Osteocyte (in vitro differentiated cells): Measurements from ENCODE around the gene SEZ6L. TPM values are rescaled to one million over a fixed set of nuclear protein-coding genes. Genes with fewer than 3 reads are reported as not detected.

Experiments
- DNase-seq: peaks from one replicate; pipeline ENCODE4 v3.0.0; 2021; ENCODE audit warnings: mixed read lengths; ENCODE audit not compliant: unreplicated experiment; ENCODE audit errors: extremely low spot score
- H3K27ac Mint-ChIP-seq: one replicate; pipeline ENCODE4 v1.8.0; 2021; ENCODE audit warnings: mild to moderate bottlenecking, mixed read lengths; ENCODE audit not compliant: unreplicated experiment
- H3K27me3 Mint-ChIP-seq: one replicate; pipeline ENCODE4 v1.8.0; 2021; ENCODE audit warnings: mixed read lengths; ENCODE audit not compliant: unreplicated experiment
- H3K36me3 Mint-ChIP-seq: one replicate; pipeline ENCODE4 v1.8.0; 2021; ENCODE audit warnings: mixed read lengths; ENCODE audit not compliant: unreplicated experiment
- H3K4me1 Mint-ChIP-seq: one replicate; pipeline ENCODE4 v1.8.0; 2021; ENCODE audit warnings: mixed read lengths; ENCODE audit not compliant: unreplicated experiment
- H3K4me3 Mint-ChIP-seq: one replicate; pipeline ENCODE4 v1.8.0; 2021; ENCODE audit warnings: mild to moderate bottlenecking, moderate library complexity, mixed read lengths; ENCODE audit not compliant: unreplicated experiment
- H3K9me3 Mint-ChIP-seq: one replicate; pipeline ENCODE4 v1.8.0; 2021; ENCODE audit warnings: mixed read lengths; ENCODE audit not compliant: unreplicated experiment
- total RNA-seq: library from RNA; stranded (reverse); gene quantifications from 2 replicates; pipeline ENCODE4 v1.2.1, GENCODE V29; 2021
- TF ChIP-seq, protein P1 (sequence below): fragments of 200-600 bp; sonication (generic); IDR thresholded peaks from 2 replicates; pipeline ENCODE4 v1.5.0; 2021; ENCODE audit warnings: antibody characterized with exemption, mild to moderate bottlenecking, moderate library complexity

Gene SEZ6L
- total RNA-seq, 1 donor from 2014 or later: not detected

- Mint-ChIP-seq H3K27me3 (peaks cover 30% of the 10 kb centered on the region), H3K4me3 (no peak overlapping the region), H3K36me3 (no peaks in the 10 kb centered on the region), H3K27ac (no peak overlapping the region), H3K4me1 (no peaks in the 10 kb centered on the region), H3K9me3 (no peaks in the 10 kb centered on the region)
- DNase-seq: no peak
- TF ChIP-seq, protein P1, sequence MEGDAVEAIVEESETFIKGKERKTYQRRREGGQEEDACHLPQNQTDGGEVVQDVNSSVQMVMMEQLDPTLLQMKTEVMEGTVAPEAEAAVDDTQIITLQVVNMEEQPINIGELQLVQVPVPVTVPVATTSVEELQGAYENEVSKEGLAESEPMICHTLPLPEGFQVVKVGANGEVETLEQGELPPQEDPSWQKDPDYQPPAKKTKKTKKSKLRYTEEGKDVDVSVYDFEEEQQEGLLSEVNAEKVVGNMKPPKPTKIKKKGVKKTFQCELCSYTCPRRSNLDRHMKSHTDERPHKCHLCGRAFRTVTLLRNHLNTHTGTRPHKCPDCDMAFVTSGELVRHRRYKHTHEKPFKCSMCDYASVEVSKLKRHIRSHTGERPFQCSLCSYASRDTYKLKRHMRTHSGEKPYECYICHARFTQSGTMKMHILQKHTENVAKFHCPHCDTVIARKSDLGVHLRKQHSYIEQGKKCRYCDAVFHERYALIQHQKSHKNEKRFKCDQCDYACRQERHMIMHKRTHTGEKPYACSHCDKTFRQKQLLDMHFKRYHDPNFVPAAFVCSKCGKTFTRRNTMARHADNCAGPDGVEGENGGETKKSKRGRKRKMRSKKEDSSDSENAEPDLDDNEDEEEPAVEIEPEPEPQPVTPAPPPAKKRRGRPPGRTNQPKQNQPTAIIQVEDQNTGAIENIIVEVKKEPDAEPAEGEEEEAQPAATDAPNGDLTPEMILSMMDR: no peak
These were observed 96.6 kb downstream of the SEZ6L start for GRCh38 chr22:26265909-26266308.

GRCh38 chr22:26267856-26268255 is 98.6 kb downstream of the SEZ6L start:
- Mint-ChIP-seq H3K4me3 (no peak overlapping the region), H3K27me3 (peaks cover 31% of the 10 kb centered on the region), H3K9me3 (no peaks in the 10 kb centered on the region), H3K36me3 (no peaks in the 10 kb centered on the region), H3K4me1 (no peaks in the 10 kb centered on the region), H3K27ac (no peak overlapping the region)
- TF ChIP-seq, protein P1: no peak
- no peak for DNase-seq

GRCh38 chr22:26269572-26269971 is 100.3 kb downstream of the SEZ6L start:
- no peak overlapping the region for H3K27ac Mint-ChIP-seq
- H3K9me3 Mint-ChIP-seq: no peaks in the 10 kb centered on the region
- H3K27me3 Mint-ChIP-seq: peaks cover 26% of the 10 kb centered on the region
- DNase-seq: no peak
- H3K4me3 Mint-ChIP-seq: no peak overlapping the region
- TF ChIP-seq, protein P1: no peak
- no peaks in the 10 kb centered on the region for H3K4me1 Mint-ChIP-seq
- H3K36me3 Mint-ChIP-seq: no peaks in the 10 kb centered on the region

DNA sequence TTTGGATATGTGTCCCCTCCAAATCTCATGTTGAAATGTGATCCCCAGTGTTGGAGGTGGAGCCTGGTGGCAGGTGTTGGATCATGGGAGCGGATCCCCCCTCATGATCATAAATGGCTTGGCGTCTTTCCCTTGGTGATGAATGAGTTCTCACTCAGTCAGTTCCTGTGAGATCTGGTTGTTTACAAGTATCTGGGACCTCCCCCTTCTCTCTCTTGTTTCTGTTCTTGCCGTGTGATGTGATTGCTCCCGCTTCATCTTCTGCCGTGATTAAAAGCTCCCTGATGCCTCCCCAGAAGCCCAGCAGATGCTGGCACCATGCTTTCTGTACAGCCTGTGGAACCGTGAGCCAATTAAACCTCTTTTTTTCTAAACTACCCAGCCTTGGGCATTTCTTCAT is 102.2 kb downstream of the SEZ6L start:
- no peak for DNase-seq
- Mint-ChIP-seq H3K27ac (no peak overlapping the region), H3K27me3 (peaks cover 22% of the 10 kb centered on the region), H3K4me3 (no peak overlapping the region), H3K9me3 (no peaks in the 10 kb centered on the region), H3K36me3 (no peaks in the 10 kb centered on the region), H3K4me1 (no peaks in the 10 kb centered on the region)
- TF ChIP-seq, protein P1: no peak

GRCh38 chr22:26273011-26273675 is 103.9 kb downstream of the SEZ6L start:
- Mint-ChIP-seq H3K9me3 (no peaks in the 10 kb centered on the region), H3K4me3 (no peak overlapping the region), H3K4me1 (no peaks in the 10 kb centered on the region), H3K27ac (no peak overlapping the region), H3K36me3 (no peaks in the 10 kb centered on the region), H3K27me3 (peaks cover 24% of the 10 kb centered on the region)
- no peak for DNase-seq
- TF ChIP-seq, protein P1: no peak
